Right lung (tissue), 5 donors: ENCODE measurements around the gene CYP4Z1. TPM values are rescaled to one million over a fixed set of nuclear protein-coding genes. Genes with fewer than 3 reads are reported as not detected.
A peak's percentile ranks its signal among the peaks of the same experiment; 100 is the strongest.
"Not testable (repeated sequence)": the region's sequence is repeated elsewhere in the genome, so short reads cannot be mapped to it uniquely, and the experiment has no call there.

Source experiments
- DNase-seq, 2 donors: peaks; one replicate each; pipeline ENCODE4 v3.0.0-alpha.2; 2013
- polyA plus RNA-seq, 5 donors: library from polyadenylated mRNA; unstranded; fragments of 120-200 nt; gene quantifications; one replicate each; pipeline versions ENCODE4 v1.2.1 to v1.2.3, GENCODE V29; 2013; ENCODE audit warnings: inconsistent platforms in 1 of 5, low replicate concordance in 1 of 5; ENCODE audit not compliant: insufficient read length in 5 of 5, insufficient read depth in 1 of 5

The CYP4Z1 gene
- polyA plus RNA-seq, 5 donors, result 0.19 to 0.55 (median 0.35) TPM

GRCh38 chr1:47128221-47128620, 61.2 kb downstream of the CYP4Z1 start:
- DNase-seq, result no peak

- not testable (repeated sequence) for DNase-seq
Measured at GRCh38 chr1:47128854-47129253, 61.8 kb downstream of the CYP4Z1 start.

DNA sequence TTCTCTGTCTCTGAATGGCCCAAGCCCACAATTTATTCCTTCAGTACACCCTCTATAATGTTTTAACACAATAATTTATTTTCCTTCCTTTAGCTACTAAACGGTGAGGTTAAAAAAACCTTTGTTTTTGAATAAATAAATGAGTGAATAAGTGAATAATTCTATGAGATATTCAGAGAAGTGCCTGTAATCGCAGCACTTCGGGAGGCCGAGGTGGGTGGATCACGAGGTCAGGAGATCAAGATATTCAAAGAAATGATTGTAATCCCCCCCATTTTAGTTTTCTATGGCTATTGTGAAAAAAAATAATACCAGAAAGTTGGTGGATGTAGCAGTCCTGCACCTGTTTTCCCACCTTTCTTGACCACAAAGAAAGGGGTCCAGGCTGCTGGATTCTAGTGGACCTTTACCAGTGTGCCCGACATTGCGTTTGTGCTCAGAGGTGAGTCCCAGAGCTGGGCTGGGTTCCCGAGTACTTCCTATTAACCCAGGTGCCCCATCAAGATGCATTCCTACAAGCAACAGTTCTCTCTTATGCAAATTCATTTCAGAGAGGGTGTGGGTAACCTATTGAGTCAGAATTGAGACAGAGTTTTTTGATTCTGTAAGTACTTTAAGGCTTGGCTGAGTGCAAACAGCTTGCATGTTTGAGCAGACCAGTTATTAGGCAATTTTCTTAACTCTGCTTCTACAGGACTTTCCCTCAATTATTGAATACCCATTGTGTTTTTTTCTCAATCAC, 62.6 kb downstream of the CYP4Z1 start:
- peak; percentile 16 to 18 for DNase-seq

DNA sequence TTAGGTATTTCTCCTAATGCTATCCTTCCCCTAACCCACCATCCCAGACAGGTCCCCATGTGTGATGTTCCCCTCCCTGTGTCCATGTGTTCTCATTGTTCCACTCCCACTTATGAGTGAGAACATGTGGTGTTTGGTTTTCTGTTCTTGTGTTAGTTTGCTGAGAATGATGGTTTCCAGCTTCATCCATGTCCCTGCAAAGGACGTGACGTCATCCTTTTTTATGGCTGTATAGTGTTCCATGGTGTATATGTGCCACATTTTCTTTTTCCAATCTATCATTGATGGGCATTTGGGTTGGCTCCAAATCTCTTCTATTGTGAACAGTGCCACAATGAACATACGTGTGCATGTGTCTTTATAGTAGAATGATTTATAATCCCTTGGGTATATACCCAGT, 65.6 kb downstream of the CYP4Z1 start:
- DNase-seq, result not testable (repeated sequence)

DNA sequence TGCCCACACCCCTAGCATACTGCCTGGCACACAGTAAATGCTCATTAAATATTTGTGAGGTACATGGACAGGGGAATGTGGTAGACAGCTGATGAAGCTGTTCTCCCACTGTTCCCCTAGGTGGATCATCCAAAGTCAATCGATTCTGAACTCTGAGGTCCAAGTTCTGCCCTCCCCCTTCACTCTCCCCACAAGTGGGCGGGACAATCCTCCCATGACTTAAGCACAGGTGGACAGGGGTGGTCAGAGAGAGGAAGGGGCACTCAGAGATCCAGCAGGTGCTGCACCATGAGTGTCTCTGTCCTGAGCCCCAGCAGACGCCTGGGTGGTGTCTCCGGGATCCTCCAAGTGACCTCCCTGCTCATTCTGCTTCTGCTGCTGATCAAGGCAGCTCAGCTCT, 70.2 kb downstream of the CYP4Z1 start, which contains the start of gene CYP4A22:
CYP4A22 (plus strand) TSS at position 244 of the 400 bp plus-strand sequence; CDS start at position 289, 45 bp downstream.
- no peak for DNase-seq

DNA sequence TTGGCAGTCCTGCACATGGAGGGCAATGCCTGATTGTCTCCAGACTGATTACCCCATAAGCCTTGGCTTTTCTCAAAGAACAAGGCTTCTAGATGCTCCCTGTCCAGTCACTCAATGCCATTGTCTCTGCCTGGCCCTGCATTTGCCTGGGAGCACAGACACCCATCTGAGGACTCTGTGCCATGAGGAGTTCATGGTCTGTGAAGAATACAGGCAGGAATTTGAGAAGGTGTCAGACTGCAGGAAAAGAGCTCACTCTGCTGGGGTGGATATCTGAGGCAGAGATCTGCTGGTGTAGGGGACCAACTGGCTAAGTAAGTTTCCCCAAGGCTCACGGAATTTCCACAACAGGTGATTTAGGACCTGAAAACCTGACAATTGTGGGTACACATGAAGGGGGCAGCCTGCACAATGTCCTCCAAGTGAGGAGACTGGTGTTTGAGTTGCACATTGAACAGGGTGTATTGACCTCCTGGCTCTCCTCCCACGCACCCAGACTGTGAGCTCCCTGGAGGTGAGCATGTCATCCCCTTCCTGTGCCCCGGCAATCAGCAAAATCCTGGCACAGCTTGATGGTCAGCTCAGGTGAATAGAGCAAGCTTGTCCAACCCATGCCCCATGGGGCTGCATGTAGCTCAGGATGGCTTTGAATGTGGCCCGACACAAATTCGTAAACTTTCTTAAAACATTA, 71.0 kb downstream of the CYP4Z1 start:
- DNase-seq, result no peak

- DNase-seq, result not testable (repeated sequence)
Measured at GRCh38 chr1:47140358-47140757, 73.3 kb downstream of the CYP4Z1 start.

- not testable (repeated sequence) for DNase-seq
Measured at GRCh38 chr1:47143654-47144053, 76.6 kb downstream of the CYP4Z1 start.

DNA sequence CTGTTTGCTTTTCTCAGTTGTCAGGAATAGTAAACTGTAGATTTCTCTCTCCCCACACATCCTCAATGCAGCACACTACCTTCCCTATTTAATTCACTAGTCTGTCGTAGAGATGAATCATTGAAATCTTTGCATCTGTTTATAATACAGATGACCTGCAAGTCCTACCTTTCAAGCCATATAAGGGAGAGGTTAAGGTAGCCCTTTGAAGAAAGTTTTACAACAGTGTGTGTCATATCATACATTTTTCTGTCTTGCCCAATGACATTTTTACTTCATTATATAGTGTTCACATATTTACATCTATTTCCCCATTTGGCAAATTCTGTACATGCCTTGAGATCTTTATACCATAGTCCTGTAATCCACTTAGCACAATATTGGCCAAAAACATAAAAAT, 79.5 kb downstream of the CYP4Z1 start:
- not testable (repeated sequence) for DNase-seq

DNA sequence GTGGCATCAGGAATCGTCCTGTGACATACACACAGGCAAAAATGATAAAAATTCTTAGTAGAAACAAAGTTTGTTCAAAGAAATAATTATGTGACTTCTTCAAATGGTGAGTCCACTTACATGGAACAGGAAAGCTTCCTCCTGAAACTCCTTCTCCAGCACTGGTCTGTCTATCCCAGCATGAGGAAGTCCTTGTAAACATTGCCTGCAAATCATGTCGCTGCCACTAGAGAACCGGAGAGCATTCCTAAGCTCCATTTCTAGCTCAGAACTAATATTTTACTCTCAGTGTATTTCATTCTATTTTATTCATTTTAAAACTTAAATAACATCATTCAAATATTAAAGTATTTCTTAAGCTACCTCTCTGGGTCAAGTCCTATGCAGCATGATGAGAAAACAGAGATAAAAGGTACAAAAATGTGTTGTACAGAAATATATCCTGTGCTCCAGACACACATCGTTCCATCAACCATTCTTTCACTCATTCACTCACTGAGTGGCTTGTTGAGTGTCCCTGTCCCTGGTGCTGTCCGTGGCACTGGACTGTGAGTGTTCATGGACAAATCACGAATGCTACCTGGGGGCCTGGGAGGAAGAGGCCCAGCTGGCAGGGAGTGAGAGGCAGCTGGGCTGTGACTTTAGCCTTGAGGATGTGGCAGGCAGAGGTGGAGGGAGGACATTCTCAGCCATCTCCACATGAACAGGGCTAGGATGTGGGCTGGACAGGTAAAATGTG, 80.2 kb downstream of the CYP4Z1 start:
- no peak for DNase-seq

- not testable (repeated sequence) for DNase-seq
Measured at GRCh38 chr1:47149162-47149561, 82.1 kb downstream of the CYP4Z1 start.

DNA sequence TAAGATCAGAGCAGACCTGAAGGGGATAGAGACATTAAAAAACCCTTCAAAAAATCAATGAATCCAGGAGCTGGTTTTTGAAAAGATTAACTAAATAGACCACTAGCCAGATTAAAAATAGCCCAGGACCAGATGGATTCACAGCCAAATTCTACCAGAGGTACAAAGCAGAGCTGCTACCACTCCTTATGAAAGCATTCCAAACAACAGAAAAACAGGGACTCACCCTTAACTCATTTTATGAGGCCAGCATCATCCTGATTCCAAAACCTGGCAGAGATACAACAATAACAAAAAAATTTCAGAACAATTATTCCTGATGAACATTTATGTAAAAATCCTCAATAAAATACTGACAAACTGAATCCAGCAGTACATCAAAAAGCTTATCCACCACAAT, 89.4 kb downstream of the CYP4Z1 start:
- DNase-seq, result not testable (repeated sequence)

GRCh38 chr1:47157957-47158356, 90.9 kb downstream of the CYP4Z1 start:
- DNase-seq, result not testable (repeated sequence)

DNA sequence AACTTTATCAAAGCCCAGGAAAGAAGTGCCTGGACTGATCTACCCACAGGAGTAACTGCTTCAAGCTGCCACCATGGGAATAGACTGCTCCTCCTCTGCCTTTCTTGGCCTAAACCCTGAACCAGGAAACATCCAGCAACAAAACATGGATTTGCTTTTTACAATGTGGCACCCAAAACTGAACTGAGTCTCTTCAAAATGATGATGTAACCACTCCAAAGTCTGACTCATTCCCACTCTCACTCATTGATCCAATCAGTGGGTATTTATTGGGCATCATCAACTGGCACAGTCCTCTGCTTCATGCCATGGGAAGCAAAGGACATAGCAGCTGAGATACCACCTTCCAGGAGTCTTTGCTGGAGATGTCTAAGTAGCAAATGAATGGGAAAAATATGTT, 93.7 kb downstream of the CYP4Z1 start:
- no peak for DNase-seq

DNA sequence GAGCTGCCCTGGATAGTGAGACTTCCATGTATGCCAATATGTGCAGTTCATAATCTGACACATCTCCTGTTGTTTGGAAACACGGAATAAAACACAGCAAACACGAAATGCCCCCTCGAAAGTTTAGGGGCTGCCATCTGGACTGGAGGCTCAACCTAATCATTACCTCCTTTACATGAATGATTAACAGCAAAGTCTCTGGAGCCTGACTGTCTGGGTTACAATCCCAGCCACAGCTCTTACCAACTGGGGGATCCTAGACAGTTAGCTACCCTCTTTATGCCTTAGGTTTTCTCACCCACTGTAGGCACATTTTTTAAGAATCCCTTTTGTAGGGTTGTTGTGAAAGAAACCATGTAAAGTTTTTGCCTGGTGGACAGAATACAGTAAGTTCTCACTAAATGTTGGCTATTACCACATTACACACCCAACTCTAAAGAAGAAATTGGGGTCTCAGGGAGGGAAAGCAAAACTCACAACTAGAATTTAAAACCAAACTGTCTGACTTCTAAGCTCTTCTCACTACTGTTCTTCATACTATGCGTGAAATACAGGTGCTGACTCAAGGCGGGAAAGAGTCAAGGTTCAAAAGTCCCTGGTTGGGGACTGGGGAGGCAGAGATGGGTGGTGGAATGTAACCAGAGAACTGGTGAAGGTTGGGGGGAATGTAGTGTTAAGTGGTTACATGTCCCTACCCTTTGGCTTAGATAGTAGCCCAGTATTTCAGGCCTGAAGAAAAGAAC, 94.4 kb downstream of the CYP4Z1 start:
- DNase-seq, result no peak

- no peak for DNase-seq
Measured at GRCh38 chr1:47164552-47164951, 97.5 kb downstream of the CYP4Z1 start.

Other genes starting within 250 kb of the CYP4Z1 start
- gene CYP4A11, start 125.8 kb upstream of the CYP4Z1 start, polyA plus RNA-seq, result 1 to 10 TPM in 1 of 5 donors, under 1 TPM in 3, not detected in 1; 0.08 to 2.4 (median 0.25) TPM
- 1 to 10 TPM; 4.7 to 6.2 (median 5.1) TPM for gene CYP4X1, start 43.6 kb upstream of the CYP4Z1 start, polyA plus RNA-seq
- gene CYP4A22, start 70.2 kb downstream of the CYP4Z1 start, polyA plus RNA-seq, result under 1 TPM in 4 of 5 donors, not detected in 1; 0.09 to 0.27 (median 0.11) TPM
- gene PDZK1IP1, start 122.8 kb downstream of the CYP4Z1 start, polyA plus RNA-seq, result 1 to 10 TPM in 4 of 5 donors, under 1 TPM in 1; 0.44 to 1.7 (median 1.2) TPM
- 10 to 100 TPM in 1 of 5 donors, 1 to 10 TPM in 4; 8.2 to 11.9 (median 8.8) TPM for gene TAL1, start 165.0 kb downstream of the CYP4Z1 start, polyA plus RNA-seq
- 10 to 100 TPM in 2 of 5 donors, 1 to 10 TPM in 3; 5.8 to 14.4 (median 9.8) TPM for gene STIL, start 246.9 kb downstream of the CYP4Z1 start, polyA plus RNA-seq